Measurements from ENCODE around the gene MYO5B. TPM values are rescaled to one million over a fixed set of nuclear protein-coding genes. Genes with fewer than 3 reads are reported as not detected.

MYO5B gene
- total RNA-seq, 1 experiment from 2014 or later = 56.7 TPM

DNA sequence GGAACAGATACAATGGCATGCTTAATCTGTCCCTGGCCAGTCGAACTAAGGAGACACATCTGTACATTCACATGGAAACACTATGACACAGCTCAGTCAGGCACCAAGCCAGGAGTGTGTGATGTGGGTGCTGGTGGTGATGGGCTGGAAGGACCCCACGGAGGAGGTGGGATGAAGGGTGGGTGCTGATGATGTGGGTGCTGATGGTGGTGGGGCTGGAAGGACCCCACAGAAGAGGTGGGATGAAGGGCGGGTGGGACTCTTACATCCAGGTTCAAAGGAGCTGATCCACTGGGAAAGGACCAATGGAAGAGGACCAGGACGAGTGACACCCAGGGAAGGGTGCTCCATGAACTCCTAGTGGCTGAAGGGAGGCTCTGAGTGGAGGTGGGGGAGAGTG, 346.8 kb downstream of the MYO5B start:
- Mint-ChIP-seq H3K27me3 (ENCODE audit: unreplicated experiment) (no peaks in the 10 kb centered on the region), H3K4me3 (ENCODE audit: low read depth, unreplicated experiment) (peak overlapping the region; percentile 66), H3K4me1 (ENCODE audit: low read depth, unreplicated experiment) (peaks cover 36% of the 10 kb centered on the region), H3K9me3 (ENCODE audit: low read depth, unreplicated experiment) (no peaks in the 10 kb centered on the region), H3K27ac (ENCODE audit: unreplicated experiment) (peak overlapping the region; percentile 97), H3K36me3 (ENCODE audit: insufficient read depth, unreplicated experiment) (peaks cover 28% of the 10 kb centered on the region)
- BruUV-seq (replicated peaks) = no TSS peak
- intact Hi-C loops (cut with micrococcal nuclease; ENCODE audit: unreplicated experiment) = loop anchor here (2.0 kb wide), 1 partner anchor 13 kb away; no protein-coding TSS in a partner anchor
- DNase-seq = no peak
- no peak for TF ChIP-seq CTCF (IDR thresholded peaks at IDR 0.05; ENCODE audit: unreplicated experiment)
- CTCF ChIA-PET = no interaction called here

DNA sequence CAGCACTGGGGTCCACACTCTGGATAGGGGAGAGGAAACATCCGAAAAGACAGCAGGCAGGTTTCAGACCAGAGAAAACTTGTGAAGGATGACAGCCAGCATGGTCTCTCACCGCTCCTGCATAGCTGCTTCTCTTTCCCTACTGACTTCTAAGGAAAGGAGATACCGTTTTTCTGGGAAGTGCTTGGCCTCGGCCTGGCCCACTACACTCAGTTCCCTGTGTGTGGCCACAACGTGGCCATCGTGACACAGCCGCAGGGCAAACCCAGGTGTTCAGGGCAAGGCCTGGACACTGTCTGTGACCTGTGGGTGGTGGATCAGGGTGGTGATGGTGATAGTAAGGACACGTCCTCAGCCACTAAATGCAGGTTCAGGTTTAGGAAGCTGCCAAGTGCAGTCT, 347.4 kb downstream of the MYO5B start:
- TF ChIP-seq CTCF (IDR thresholded peaks at IDR 0.05; ENCODE audit: unreplicated experiment) = no peak
- CTCF ChIA-PET = no interaction called here
- H3K27ac Mint-ChIP-seq (ENCODE audit: unreplicated experiment) = peak overlapping the region; percentile 97
- BruUV-seq (replicated peaks) = no TSS peak
- peaks cover 31% of the 10 kb centered on the region for H3K36me3 Mint-ChIP-seq (ENCODE audit: insufficient read depth, unreplicated experiment)
- H3K27me3 Mint-ChIP-seq (ENCODE audit: unreplicated experiment) = no peaks in the 10 kb centered on the region
- DNase-seq = no peak
- intact Hi-C loops (cut with micrococcal nuclease; ENCODE audit: unreplicated experiment) = no loop called here
- peak overlapping the region; percentile 66 for H3K4me3 Mint-ChIP-seq (ENCODE audit: low read depth, unreplicated experiment)
- H3K9me3 Mint-ChIP-seq (ENCODE audit: low read depth, unreplicated experiment) = no peaks in the 10 kb centered on the region
- H3K4me1 Mint-ChIP-seq (ENCODE audit: low read depth, unreplicated experiment) = peaks cover 36% of the 10 kb centered on the region

- DNase-seq = no peak
- Mint-ChIP-seq H3K9me3 (ENCODE audit: low read depth, unreplicated experiment) (no peaks in the 10 kb centered on the region), H3K27ac (ENCODE audit: unreplicated experiment) (peak overlapping the region; percentile 16), H3K36me3 (ENCODE audit: insufficient read depth, unreplicated experiment) (peaks cover 34% of the 10 kb centered on the region), H3K4me1 (ENCODE audit: low read depth, unreplicated experiment) (peaks cover 36% of the 10 kb centered on the region), H3K27me3 (ENCODE audit: unreplicated experiment) (no peaks in the 10 kb centered on the region), H3K4me3 (ENCODE audit: low read depth, unreplicated experiment) (no peak overlapping the region)
- no peak for TF ChIP-seq CTCF (IDR thresholded peaks at IDR 0.05; ENCODE audit: unreplicated experiment)
- intact Hi-C loops (cut with micrococcal nuclease; ENCODE audit: unreplicated experiment) = no loop called here
- CTCF ChIA-PET = no interaction called here
- no TSS peak for BruUV-seq (replicated peaks)
These were observed 348.1 kb downstream of the MYO5B start for GRCh38 chr18:49846718-49847470.

- no peak overlapping the region for H3K27ac Mint-ChIP-seq (ENCODE audit: unreplicated experiment)
- peaks cover 34% of the 10 kb centered on the region for H3K36me3 Mint-ChIP-seq (ENCODE audit: insufficient read depth, unreplicated experiment)
- TF ChIP-seq CTCF (IDR thresholded peaks at IDR 0.05; ENCODE audit: unreplicated experiment) = no peak
- H3K9me3 Mint-ChIP-seq (ENCODE audit: low read depth, unreplicated experiment) = no peaks in the 10 kb centered on the region
- DNase-seq = no peak
- CTCF ChIA-PET = no interaction called here
- no TSS peak for BruUV-seq (replicated peaks)
- H3K4me1 Mint-ChIP-seq (ENCODE audit: low read depth, unreplicated experiment) = peaks cover 36% of the 10 kb centered on the region
- no peaks in the 10 kb centered on the region for H3K27me3 Mint-ChIP-seq (ENCODE audit: unreplicated experiment)
- no peak overlapping the region for H3K4me3 Mint-ChIP-seq (ENCODE audit: low read depth, unreplicated experiment)
- intact Hi-C loops (cut with micrococcal nuclease; ENCODE audit: unreplicated experiment) = no loop called here
These were observed 348.6 kb downstream of the MYO5B start for GRCh38 chr18:49846361-49846662.
